Measurements from ENCODE around the gene CTNNA1. TPM values are rescaled to one million over a fixed set of nuclear protein-coding genes. Genes with fewer than 3 reads are reported as not detected.

The CTNNA1 gene
- total RNA-seq, 1 donor from 2014 or later: 371 TPM

- no peak for DNase-seq (ENCODE audit: extremely low spot score, unreplicated experiment)
- Mint-ChIP-seq H3K4me1 (ENCODE audit: unreplicated experiment) (peaks cover 69% of the 10 kb centered on the region), H3K4me3 (peak within 1 kb of the TSS; percentile 66), H3K36me3 (peaks cover 14% of the 10 kb centered on the region), H3K9me3 (no peaks in the 10 kb centered on the region), H3K27me3 (no peaks in the 10 kb centered on the region), H3K27ac (peak within 1 kb of the TSS; percentile 65)
- TF ChIP-seq CTCF (conservative IDR thresholded peaks at IDR 0.05): no peak
These were observed 121.7 kb downstream of the CTNNA1 start, which contains the start of gene LRRTM2 for GRCh38 chr5:138874771-138875551. LRRTM2 (minus strand) TSS chr5:138875335; CDS start chr5:138874911, 424 bp downstream.

DNA sequence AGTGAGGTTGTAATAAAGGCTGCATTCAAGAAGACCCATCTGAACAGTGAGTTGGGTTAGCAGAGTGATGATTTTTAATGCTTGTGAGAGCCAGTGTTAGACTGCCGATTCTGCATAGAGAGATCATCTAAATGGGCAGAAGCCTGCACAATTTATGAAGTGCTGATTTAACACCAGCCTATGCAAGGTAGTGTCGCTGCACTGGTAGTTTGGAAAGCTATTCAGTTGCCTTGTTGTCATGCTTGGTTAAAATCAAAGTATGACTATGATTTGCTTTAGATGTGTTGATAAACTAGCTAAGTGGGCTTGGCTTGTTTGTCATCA is 122.3 kb downstream of the CTNNA1 start:
- Mint-ChIP-seq H3K9me3 (peaks cover 3% of the 10 kb centered on the region), H3K4me3 (peak overlapping the region; percentile 39), H3K27me3 (no peaks in the 10 kb centered on the region), H3K27ac (no peak overlapping the region), H3K4me1 (ENCODE audit: unreplicated experiment) (peaks cover 66% of the 10 kb centered on the region), H3K36me3 (peaks cover 18% of the 10 kb centered on the region)
- TF ChIP-seq CTCF (conservative IDR thresholded peaks at IDR 0.05): no peak
- DNase-seq (ENCODE audit: extremely low spot score, unreplicated experiment): no peak

DNA sequence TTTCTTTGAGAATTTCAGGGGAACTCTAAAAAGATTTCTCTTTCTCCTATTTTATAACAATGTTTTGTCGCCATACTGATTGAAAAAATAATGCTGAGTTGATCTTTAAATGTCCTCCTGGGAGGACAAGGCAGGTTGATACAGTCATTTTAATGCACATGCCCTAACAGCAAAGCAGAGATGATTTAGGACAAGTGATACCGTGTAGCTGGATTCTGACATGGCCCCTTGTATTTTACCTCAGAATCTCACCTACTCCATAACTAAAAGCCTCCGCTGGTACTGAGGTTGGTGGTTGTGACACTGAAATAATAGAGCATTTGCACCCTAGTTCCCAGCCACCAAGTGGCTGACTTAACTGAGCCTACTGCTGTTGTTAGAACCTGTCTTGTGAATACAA is 122.7 kb downstream of the CTNNA1 start:
- peaks cover 66% of the 10 kb centered on the region for H3K4me1 Mint-ChIP-seq (ENCODE audit: unreplicated experiment)
- no peak for DNase-seq (ENCODE audit: extremely low spot score, unreplicated experiment)
- no peak for TF ChIP-seq CTCF (conservative IDR thresholded peaks at IDR 0.05)
- no peak overlapping the region for H3K4me3 Mint-ChIP-seq
- H3K9me3 Mint-ChIP-seq: peaks cover 5% of the 10 kb centered on the region
- H3K27ac Mint-ChIP-seq: no peak overlapping the region
- H3K36me3 Mint-ChIP-seq: peaks cover 22% of the 10 kb centered on the region
- H3K27me3 Mint-ChIP-seq: no peaks in the 10 kb centered on the region

- H3K36me3 Mint-ChIP-seq: peaks cover 29% of the 10 kb centered on the region
- H3K9me3 Mint-ChIP-seq: peaks cover 5% of the 10 kb centered on the region
- H3K27ac Mint-ChIP-seq: peak overlapping the region; percentile 29
- peaks cover 63% of the 10 kb centered on the region for H3K4me1 Mint-ChIP-seq (ENCODE audit: unreplicated experiment)
- TF ChIP-seq CTCF (conservative IDR thresholded peaks at IDR 0.05): no peak
- H3K4me3 Mint-ChIP-seq: no peak overlapping the region
- no peaks in the 10 kb centered on the region for H3K27me3 Mint-ChIP-seq
- no peak for DNase-seq (ENCODE audit: extremely low spot score, unreplicated experiment)
These were observed 123.6 kb downstream of the CTNNA1 start for GRCh38 chr5:138876811-138877210.

DNA sequence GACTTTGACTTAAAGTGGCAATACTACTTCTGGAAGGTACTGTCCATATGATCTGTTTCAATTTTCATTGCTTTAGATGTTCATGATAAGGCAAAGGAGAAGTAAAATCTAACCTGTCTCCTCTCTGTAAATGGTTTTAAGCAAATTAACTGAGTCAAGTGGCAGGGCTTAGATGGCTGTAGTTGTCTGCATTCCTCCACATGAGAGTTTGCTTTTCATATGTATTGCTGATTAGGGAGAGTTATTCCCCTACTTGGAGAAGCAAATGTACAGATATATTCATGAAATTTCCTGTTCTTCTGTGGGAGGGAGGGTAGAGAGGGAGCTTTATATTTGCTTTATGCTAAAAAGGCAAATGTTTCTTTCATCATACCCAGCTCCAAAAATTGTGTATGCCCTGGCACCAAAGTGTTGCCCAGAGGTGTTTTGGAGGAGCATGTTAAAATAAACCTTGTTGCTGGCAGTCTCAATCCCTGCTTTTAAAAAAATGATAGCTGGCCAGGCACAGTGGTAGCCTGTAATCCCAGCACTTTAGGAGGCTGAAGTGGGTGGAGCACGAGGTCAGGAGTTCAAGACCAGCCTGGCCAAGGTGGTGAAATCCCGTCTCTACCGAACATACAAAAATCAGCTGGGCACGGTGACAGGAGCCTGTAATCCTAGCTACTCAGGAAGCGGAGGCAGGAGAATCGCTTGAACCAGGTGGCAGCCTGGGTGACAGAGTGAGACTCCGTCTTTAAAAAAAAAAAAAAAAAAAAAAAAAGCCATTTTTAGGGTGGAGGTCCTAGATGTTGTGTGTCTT is 125.4 kb downstream of the CTNNA1 start:
- H3K27ac Mint-ChIP-seq: no peak overlapping the region
- H3K27me3 Mint-ChIP-seq: no peaks in the 10 kb centered on the region
- H3K4me3 Mint-ChIP-seq: no peak overlapping the region
- H3K9me3 Mint-ChIP-seq: peaks cover 14% of the 10 kb centered on the region
- H3K36me3 Mint-ChIP-seq: peaks cover 32% of the 10 kb centered on the region
- TF ChIP-seq CTCF (conservative IDR thresholded peaks at IDR 0.05): no peak
- peaks cover 55% of the 10 kb centered on the region for H3K4me1 Mint-ChIP-seq (ENCODE audit: unreplicated experiment)
- no peak for DNase-seq (ENCODE audit: extremely low spot score, unreplicated experiment)

Measured in type B pancreatic cell (in vitro differentiated cells).